GM12891 (cell line): Measurements from ENCODE around the gene XIST.

Source experiments
- PAX5 ChIP-seq: IDR thresholded peaks from 2 replicates; pipeline ENCODE4 v1.6.1; 2011; ENCODE audit warnings: low read length, moderate library complexity, mild to moderate bottlenecking; ENCODE audit not compliant: insufficient read depth, severe bottlenecking
- POLR2A ChIP-seq: IDR thresholded peaks from 2 replicates; pipeline ENCODE4 v1.6.1; 2011; ENCODE audit warnings: low read depth, low read length, control low read depth
- POLR2AphosphoS5 ChIP-seq: IDR thresholded peaks from 2 replicates; pipeline ENCODE4 v1.6.1; 2011; ENCODE audit warnings: low read depth, low read length, control low read depth
- POU2F2 ChIP-seq: IDR thresholded peaks from 2 replicates; pipeline ENCODE4 v1.6.1; 2011; ENCODE audit warnings: low read depth, mild to moderate bottlenecking, control low read depth, low read length, moderate library complexity
- TAF1 ChIP-seq: IDR thresholded peaks from 2 replicates; pipeline ENCODE4 v1.6.1; 2011; ENCODE audit warnings: low read depth, low read length, control low read depth

GRCh38 chrX:73867144-73867543, 14.6 kb upstream of the XIST start:
- no peak for TF ChIP-seq TAF1
- no peak for TF ChIP-seq POLR2AphosphoS5
- no peak for TF ChIP-seq PAX5
- TF ChIP-seq POLR2A: no peak
- TF ChIP-seq POU2F2: no peak
